ENCODE data around the gene CHODL. TPM values are rescaled to one million over a fixed set of nuclear protein-coding genes. Genes with fewer than 3 reads are reported as not detected.

The CHODL gene
- total RNA-seq, 4 donors from 2014 or later = 0.97 to 2.6 (median 1.4) TPM

DNA sequence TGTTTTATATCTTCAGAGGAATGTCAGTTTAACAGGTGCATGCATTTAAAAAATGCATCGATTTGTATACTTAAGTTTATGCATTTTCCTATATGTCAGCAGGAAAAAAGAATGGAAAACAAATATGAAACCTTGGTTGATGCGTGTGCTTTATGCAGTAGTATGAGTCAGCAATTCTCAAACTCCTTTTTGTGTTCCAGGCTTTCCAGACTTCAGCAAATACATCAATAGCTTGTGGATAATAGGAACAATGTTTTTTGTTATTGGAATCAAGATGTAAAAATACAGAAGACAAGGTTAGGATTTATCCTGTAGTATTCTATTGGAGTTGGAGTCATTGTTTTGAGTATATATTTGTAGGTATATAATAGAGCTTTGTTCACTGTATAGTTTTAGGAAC lies 45.2 kb downstream of the CHODL start:
- intact Hi-C loops (cut with DNase I; ENCODE audit: low total_unique reads) = no loop called here
- TF ChIP-seq, protein P1, sequence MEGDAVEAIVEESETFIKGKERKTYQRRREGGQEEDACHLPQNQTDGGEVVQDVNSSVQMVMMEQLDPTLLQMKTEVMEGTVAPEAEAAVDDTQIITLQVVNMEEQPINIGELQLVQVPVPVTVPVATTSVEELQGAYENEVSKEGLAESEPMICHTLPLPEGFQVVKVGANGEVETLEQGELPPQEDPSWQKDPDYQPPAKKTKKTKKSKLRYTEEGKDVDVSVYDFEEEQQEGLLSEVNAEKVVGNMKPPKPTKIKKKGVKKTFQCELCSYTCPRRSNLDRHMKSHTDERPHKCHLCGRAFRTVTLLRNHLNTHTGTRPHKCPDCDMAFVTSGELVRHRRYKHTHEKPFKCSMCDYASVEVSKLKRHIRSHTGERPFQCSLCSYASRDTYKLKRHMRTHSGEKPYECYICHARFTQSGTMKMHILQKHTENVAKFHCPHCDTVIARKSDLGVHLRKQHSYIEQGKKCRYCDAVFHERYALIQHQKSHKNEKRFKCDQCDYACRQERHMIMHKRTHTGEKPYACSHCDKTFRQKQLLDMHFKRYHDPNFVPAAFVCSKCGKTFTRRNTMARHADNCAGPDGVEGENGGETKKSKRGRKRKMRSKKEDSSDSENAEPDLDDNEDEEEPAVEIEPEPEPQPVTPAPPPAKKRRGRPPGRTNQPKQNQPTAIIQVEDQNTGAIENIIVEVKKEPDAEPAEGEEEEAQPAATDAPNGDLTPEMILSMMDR (IDR thresholded peaks at IDR 0.05) = no peak
- TF ChIP-seq POLR2A (IDR thresholded peaks at IDR 0.05) = no peak
- H3K4me3 ChIP-seq (ENCODE audit: low read depth, poor library complexity, severe bottlenecking) = no peak overlapping the region
- no peak for DNase-seq (ENCODE audit: low spot score in 2 of 2)
- 65 to 71% methylated on average over 2 of the region's 2 CpGs for WGBS, 2 donors

DNA sequence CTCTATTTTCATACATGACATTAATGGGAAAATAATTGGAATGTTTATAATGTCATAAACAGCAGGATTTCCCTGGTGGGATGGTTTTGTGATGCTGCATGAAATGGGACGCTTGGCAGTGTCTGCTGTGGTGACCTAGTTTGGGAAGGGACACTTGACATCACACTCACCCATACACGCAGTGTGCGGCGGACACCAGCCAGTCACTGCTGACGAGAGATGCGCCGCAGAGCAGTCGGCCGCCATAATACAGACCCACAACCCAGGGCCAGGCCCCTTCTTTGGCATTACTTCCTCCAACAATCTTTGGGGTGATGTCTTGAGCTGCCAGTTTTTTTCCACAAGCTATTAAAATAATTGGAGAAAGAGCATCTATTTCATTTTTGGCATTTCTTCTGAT lies 49.5 kb downstream of the CHODL start:
- WGBS, 2 donors = 82 to 83% methylated on average over 9 of the region's 9 CpGs
- no peak for DNase-seq (ENCODE audit: low spot score in 2 of 2)
- no peak for TF ChIP-seq POLR2A (IDR thresholded peaks at IDR 0.05)
- TF ChIP-seq, protein P1 (IDR thresholded peaks at IDR 0.05) = no peak
- intact Hi-C loops (cut with DNase I; ENCODE audit: low total_unique reads) = no loop called here
- H3K4me3 ChIP-seq (ENCODE audit: low read depth, poor library complexity, severe bottlenecking) = no peak overlapping the region

GRCh38 chr21:18298228-18298627 lies 53.6 kb downstream of the CHODL start:
- 45 to 50% methylated on average over 1 of the region's 1 CpG for WGBS, 2 donors
- DNase-seq (ENCODE audit: low spot score in 2 of 2) = no peak
- TF ChIP-seq POLR2A (IDR thresholded peaks at IDR 0.05) = no peak
- TF ChIP-seq, protein P1 (IDR thresholded peaks at IDR 0.05) = no peak
- no peak overlapping the region for H3K4me3 ChIP-seq (ENCODE audit: low read depth, poor library complexity, severe bottlenecking)
- intact Hi-C loops (cut with DNase I; ENCODE audit: low total_unique reads) = no loop called here

Other genes with a start within 250 kb of the CHODL start
- not detected for gene TMPRSS15, start 159.0 kb downstream of the CHODL start, total RNA-seq